ENCODE results near the gene TARS2. TPM values are rescaled to one million over a fixed set of nuclear protein-coding genes. Genes with fewer than 3 reads are reported as not detected.

Gene TARS2
- total RNA-seq, 6 donors from 2014 or later, result 7.1 to 24.1 (median 14.2) TPM

DNA sequence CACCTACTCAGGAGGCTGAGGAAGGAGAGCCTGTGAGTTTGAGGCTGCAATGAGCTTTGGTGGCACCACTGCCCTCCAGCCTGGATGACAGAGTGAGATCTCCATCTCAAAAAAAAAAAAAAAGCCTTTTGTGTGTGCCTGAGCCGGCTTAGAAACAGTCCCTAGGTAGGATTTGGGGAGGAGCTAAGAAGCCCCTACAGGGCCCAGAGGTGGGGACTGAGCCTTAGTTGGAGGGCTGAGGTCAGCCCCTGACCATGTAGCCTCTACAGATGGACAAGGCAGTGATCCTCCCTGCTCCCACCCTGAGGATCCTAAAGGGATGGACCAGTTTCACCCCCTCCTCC is 64.5 kb downstream of the TARS2 start:
- H3K9me3 ChIP-seq, result no peaks in the 10 kb centered on the region
- no peak for TF ChIP-seq POLR2AphosphoS5 (IDR thresholded peaks at IDR 0.05)
- no peaks in the 10 kb centered on the region for H3K27me3 ChIP-seq
- H3K4me3 ChIP-seq, result no peak overlapping the region
- no peak for ATAC-seq (ENCODE audit: low FRiP score in 2 of 2)
- peaks cover 45 to 61% (median 52%) of the 10 kb centered on the region in 4 donors for H3K4me1 ChIP-seq
- DNase-seq, result no peak
- WGBS, 2 donors, result 7 to 42% methylated on average over 1 of the region's 1 CpG
- H3K27ac ChIP-seq, result peak overlapping the region; percentile 84 to 91 (median 88)
- H3K36me3 ChIP-seq, result peaks cover 0 to 26% (median 11%) of the 10 kb centered on the region in 4 donors

DNA sequence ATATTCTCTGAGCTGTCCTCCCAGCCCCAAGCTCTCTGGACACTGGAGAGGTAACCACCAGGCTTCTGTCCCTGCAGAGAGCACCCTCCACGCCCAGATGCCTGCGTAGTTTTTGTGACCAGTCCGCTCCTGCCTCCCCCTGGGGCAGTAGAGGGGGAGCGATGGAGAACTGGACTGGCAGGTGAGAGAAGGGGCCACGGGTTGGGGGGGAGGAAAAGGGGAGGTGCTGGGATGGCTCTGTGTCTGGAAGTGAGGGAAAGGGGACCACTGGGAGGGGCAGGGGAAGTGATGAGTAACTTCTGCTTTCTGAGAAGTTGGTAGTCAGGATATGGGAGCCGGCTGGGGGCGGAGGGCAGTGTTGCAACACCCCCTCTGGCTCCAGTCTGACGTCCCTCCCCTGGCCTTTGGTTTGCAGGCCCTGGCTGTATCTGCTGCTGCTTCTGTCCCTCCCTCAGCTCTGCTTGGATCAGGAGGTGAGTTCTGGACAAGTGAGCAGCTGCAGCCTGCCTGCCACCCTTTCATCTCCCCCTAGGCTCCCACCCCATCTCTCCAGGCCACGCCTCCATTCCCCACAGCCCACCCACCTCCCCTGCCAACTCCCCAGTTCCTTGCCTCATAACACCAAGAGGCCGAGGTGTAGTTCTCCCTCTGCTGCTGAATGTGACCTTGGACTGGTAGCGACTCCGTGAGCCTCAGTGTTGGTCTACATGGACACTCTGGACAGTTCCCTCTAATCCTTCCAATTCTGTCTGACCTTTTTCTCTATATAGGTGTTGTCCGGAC is 65.1 kb downstream of the TARS2 start:
- peak overlapping the region in 1 of 4 donors; percentile 19 for H3K4me3 ChIP-seq
- peak in 1 of 4 donors; percentile 60 for TF ChIP-seq POLR2A (IDR thresholded peaks at IDR 0.05)
- TF ChIP-seq EP300 (IDR thresholded peaks at IDR 0.05), result peak in 2 of 4 donors; percentile 70 to 90
- TF ChIP-seq, protein P1, sequence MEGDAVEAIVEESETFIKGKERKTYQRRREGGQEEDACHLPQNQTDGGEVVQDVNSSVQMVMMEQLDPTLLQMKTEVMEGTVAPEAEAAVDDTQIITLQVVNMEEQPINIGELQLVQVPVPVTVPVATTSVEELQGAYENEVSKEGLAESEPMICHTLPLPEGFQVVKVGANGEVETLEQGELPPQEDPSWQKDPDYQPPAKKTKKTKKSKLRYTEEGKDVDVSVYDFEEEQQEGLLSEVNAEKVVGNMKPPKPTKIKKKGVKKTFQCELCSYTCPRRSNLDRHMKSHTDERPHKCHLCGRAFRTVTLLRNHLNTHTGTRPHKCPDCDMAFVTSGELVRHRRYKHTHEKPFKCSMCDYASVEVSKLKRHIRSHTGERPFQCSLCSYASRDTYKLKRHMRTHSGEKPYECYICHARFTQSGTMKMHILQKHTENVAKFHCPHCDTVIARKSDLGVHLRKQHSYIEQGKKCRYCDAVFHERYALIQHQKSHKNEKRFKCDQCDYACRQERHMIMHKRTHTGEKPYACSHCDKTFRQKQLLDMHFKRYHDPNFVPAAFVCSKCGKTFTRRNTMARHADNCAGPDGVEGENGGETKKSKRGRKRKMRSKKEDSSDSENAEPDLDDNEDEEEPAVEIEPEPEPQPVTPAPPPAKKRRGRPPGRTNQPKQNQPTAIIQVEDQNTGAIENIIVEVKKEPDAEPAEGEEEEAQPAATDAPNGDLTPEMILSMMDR (IDR thresholded peaks at IDR 0.05), result no peak
- TF ChIP-seq POLR2AphosphoS5 (IDR thresholded peaks at IDR 0.05), result peak; percentile 79 to 91
- H3K4me1 ChIP-seq, result peaks cover 45 to 64% (median 52%) of the 10 kb centered on the region in 4 donors
- peak; percentile 87 to 93 for DNase-seq
- no peaks in the 10 kb centered on the region for H3K9me3 ChIP-seq
- WGBS, 2 donors, result 29 to 32% methylated on average over 13 of the region's 13 CpGs
- H3K27ac ChIP-seq, result peak overlapping the region; percentile 84 to 91 (median 88)
- no peaks in the 10 kb centered on the region for H3K27me3 ChIP-seq
- peaks cover 0 to 32% (median 14%) of the 10 kb centered on the region in 4 donors for H3K36me3 ChIP-seq
- ATAC-seq (ENCODE audit: low FRiP score in 2 of 2), result peak; percentile 72 to 74

DNA sequence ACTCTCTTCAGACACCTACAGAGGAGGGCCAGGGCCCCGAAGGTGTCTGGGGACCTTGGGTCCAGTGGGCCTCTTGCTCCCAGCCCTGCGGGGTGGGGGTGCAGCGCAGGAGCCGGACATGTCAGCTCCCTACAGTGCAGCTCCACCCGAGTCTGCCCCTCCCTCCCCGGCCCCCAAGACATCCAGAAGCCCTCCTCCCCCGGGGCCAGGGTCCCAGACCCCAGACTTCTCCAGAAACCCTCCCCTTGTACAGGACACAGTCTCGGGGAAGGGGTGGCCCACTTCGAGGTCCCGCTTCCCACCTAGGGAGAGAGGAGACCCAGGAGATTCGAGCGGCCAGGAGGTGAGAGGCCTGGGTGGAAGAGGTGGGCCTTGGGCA is 65.7 kb downstream of the TARS2 start:
- peak overlapping the region; percentile 73 to 91 (median 88) for H3K27ac ChIP-seq
- peaks cover 0 to 38% (median 17%) of the 10 kb centered on the region in 4 donors for H3K36me3 ChIP-seq
- ATAC-seq (ENCODE audit: low FRiP score in 2 of 2) (peak in 1 of 2 donors; percentile 0), DNase-seq (no peak)
- TF ChIP-seq EP300 (IDR thresholded peaks at IDR 0.05), result no peak
- TF ChIP-seq POLR2AphosphoS5 (IDR thresholded peaks at IDR 0.05), result no peak
- TF ChIP-seq, protein P1 (IDR thresholded peaks at IDR 0.05), result no peak
- TF ChIP-seq POLR2A (IDR thresholded peaks at IDR 0.05), result no peak
- H3K4me3 ChIP-seq, result peak overlapping the region in 1 of 4 donors; percentile 19
- WGBS, 2 donors, result 71 to 73% methylated on average over 11 to 12 of the region's 12 CpGs
- peaks cover 47 to 64% (median 50%) of the 10 kb centered on the region in 4 donors for H3K4me1 ChIP-seq
- no peaks in the 10 kb centered on the region for H3K9me3 ChIP-seq
- H3K27me3 ChIP-seq, result no peaks in the 10 kb centered on the region

DNA sequence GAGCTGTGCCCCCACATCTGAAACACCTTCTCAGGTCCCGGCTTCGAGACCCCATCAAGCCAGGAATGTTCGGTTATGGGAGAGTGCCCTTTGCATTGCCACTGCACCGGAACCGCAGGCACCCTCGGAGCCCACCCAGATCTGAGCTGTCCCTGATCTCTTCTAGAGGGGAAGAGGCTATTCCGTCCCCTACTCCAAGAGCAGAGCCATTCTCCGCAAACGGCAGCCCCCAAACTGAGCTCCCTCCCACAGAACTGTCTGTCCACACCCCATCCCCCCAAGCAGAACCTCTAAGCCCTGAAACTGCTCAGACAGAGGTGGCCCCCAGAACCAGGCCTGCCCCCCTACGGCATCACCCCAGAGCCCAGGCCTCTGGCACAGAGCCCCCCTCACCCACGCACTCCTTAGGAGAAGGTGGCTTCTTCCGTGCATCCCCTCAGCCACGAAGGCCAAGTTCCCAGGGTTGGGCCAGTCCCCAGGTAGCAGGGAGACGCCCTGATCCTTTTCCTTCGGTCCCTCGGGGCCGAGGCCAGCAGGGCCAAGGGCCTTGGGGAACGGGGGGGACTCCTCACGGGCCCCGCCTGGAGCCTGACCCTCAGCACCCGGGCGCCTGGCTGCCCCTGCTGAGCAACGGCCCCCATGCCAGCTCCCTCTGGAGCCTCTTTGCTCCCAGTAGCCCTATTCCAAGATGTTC is 66.3 kb downstream of the TARS2 start:
- H3K4me1 ChIP-seq, result peaks cover 47 to 62% (median 54%) of the 10 kb centered on the region in 4 donors

DNA sequence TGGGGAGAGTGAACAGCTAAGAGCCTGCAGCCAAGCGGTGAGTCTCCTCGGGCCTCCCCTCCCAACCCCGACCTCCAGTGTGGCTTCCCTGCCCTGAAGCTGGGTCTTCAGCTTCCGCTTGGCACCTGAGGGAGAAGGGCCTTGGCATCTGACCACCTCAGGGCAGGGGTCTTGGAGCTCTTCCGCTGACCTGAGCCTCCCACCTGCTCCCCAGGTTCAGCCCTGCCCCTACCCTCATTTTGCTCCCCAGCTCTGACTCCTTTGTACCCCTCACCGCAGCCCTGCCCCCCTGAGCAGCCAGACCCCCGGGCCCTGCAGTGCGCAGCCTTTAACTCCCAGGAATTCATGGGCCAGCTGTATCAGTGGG is 66.8 kb downstream of the TARS2 start:
- WGBS, 2 donors, result 92 to 94% methylated on average over 8 of the region's 8 CpGs
- H3K36me3 ChIP-seq, result peaks cover 0 to 46% (median 17%) of the 10 kb centered on the region in 4 donors
- H3K4me3 ChIP-seq, result no peak overlapping the region
- H3K27me3 ChIP-seq, result no peaks in the 10 kb centered on the region
- no peak for ATAC-seq (ENCODE audit: low FRiP score in 2 of 2)
- H3K9me3 ChIP-seq, result no peaks in the 10 kb centered on the region
- peak overlapping the region in 2 of 4 donors; percentile 49 to 89 for H3K27ac ChIP-seq
- H3K4me1 ChIP-seq, result peaks cover 49 to 63% (median 59%) of the 10 kb centered on the region in 4 donors
- TF ChIP-seq POLR2A (IDR thresholded peaks at IDR 0.05) (no peak), EP300 (IDR thresholded peaks at IDR 0.05) (no peak), POLR2AphosphoS5 (IDR thresholded peaks at IDR 0.05) (no peak)
- TF ChIP-seq, protein P1 (IDR thresholded peaks at IDR 0.05), result no peak
- DNase-seq, result no peak

More for the DNA sequence above, 66.3 kb downstream of the TARS2 start:
- 87 to 94% methylated on average over 13 to 21 of the region's 23 CpGs for WGBS, 2 donors
- Histone ChIP-seq H3K27ac (peak overlapping the region; percentile 73 to 91 (median 88)), H3K9me3 (no peaks in the 10 kb centered on the region), H3K36me3 (peaks cover 0 to 44% (median 17%) of the 10 kb centered on the region in 4 donors), H3K4me3 (no peak overlapping the region), H3K27me3 (no peaks in the 10 kb centered on the region)
- ATAC-seq (ENCODE audit: low FRiP score in 2 of 2) (no peak), DNase-seq (no peak)
- TF ChIP-seq, protein P1 (IDR thresholded peaks at IDR 0.05), result no peak
- no peak for TF ChIP-seq EP300 (IDR thresholded peaks at IDR 0.05)
- no peak for TF ChIP-seq POLR2A (IDR thresholded peaks at IDR 0.05)
- TF ChIP-seq POLR2AphosphoS5 (IDR thresholded peaks at IDR 0.05), result no peak

Measured in upper lobe of left lung (tissue), 6 donors.